H1 (cell line): ENCODE results near the gene PDE1A. TPM values are rescaled to one million over a fixed set of nuclear protein-coding genes. Genes with fewer than 3 reads are reported as not detected.

Experiments
- CTCF ChIA-PET: fragments of 300-600 bp; sonication (Branson Sonifier 250); formaldehyde crosslinking; loops from one replicate; lab custom pipeline; 2021; ENCODE audit not compliant: partially characterized antibody; lab: Charles Lee
- POLR2A ChIA-PET: fragments of 300-600 bp; sonication (Branson Sonifier 250); formaldehyde crosslinking; loops from one replicate; lab custom pipeline; 2021; ENCODE audit warnings: inconsistent platforms; ENCODE audit not compliant: partially characterized antibody; lab: Charles Lee
- DNase-seq, 2 experiments: peaks; one replicate each; pipeline versions ENCODE4 v3.0.0 to v3.0.0-alpha.2; 2010 to 2022; ENCODE audit warnings: low spot score in 2 of 2, low read depth in 1 of 2, mixed read lengths in 1 of 2
- FAIRE-seq: peaks from 2 replicates; lab custom pipeline; 2011; peaks lifted over from hg19 to GRCh38; lab: Jason Lieb, UNC
- H2AFZ ChIP-seq: 2 replicates; pipeline ENCODE4 v1.8.1; 2012; ENCODE audit warnings: low read length, inconsistent platforms
- H2AK5ac ChIP-seq: 2 replicates; pipeline ENCODE4 v1.6.1; 2013; ENCODE audit warnings: low read depth, low read length
- H2BK120ac ChIP-seq: replicated peaks from 2 replicates; pipeline ENCODE3; 2013; ENCODE audit warnings: low read depth, low read length, inconsistent platforms
- H2BK12ac ChIP-seq: 2 replicates; pipeline ENCODE4 v1.6.1; 2013; ENCODE audit warnings: low read depth, low read length
- H2BK15ac ChIP-seq: 2 replicates; pipeline ENCODE4 v1.6.1; 2013; ENCODE audit warnings: low read length
- H2BK20ac ChIP-seq: 2 replicates; pipeline ENCODE4 v1.6.1; 2013; ENCODE audit warnings: low read length
- H2BK5ac ChIP-seq: 2 replicates; pipeline ENCODE4 v1.6.1; 2013; ENCODE audit warnings: low read depth, low read length
- H3K14ac ChIP-seq: 2 replicates; pipeline ENCODE4 v1.6.1; 2013; ENCODE audit warnings: inconsistent platforms; ENCODE audit not compliant: insufficient read length
- H3K18ac ChIP-seq: 2 replicates; pipeline ENCODE4 v1.6.1; 2013; ENCODE audit warnings: low read length; ENCODE audit errors: extremely low read depth
- H3K23ac ChIP-seq: 2 replicates; pipeline ENCODE4 v1.6.1; 2013; ENCODE audit warnings: inconsistent platforms; ENCODE audit not compliant: insufficient read length
- H3K23me2 ChIP-seq: 2 replicates; pipeline ENCODE4 v1.6.1; 2013; ENCODE audit warnings: low read depth, low read length
- H3K27ac ChIP-seq: 2 replicates; pipeline ENCODE4 v1.6.1; 2011; ENCODE audit warnings: low read depth, low read length, inconsistent platforms
- H3K27me3 ChIP-seq, 4 experiments: replicated peaks in 1 of 4; 1 replicate in 1 of 4; 2 replicates in 3 of 4; pipeline versions ENCODE4 v1.6.1 to v1.8.1; 2011 to 2013; ENCODE audit warnings: low read length in 3 of 4, mild to moderate bottlenecking in 3 of 4, inconsistent platforms in 2 of 4, mixed read lengths in 2 of 4, moderate library complexity in 1 of 4; ENCODE audit not compliant: control insufficient read depth in 3 of 4, insufficient read depth in 3 of 4; ENCODE audit errors: extremely low read depth in 1 of 4
- H3K36me3 ChIP-seq, 4 experiments: 2 replicates each; pipeline versions ENCODE4 v1.6.1 to v1.8.1; 2011 to 2013; ENCODE audit warnings: mild to moderate bottlenecking in 4 of 4, low read length in 3 of 4, moderate library complexity in 2 of 4, control low read depth in 1 of 4, inconsistent platforms in 1 of 4; ENCODE audit not compliant: insufficient read depth in 4 of 4, control insufficient read depth in 2 of 4
- H3K4ac ChIP-seq: replicated peaks from 2 replicates; pipeline ENCODE3; 2013; ENCODE audit warnings: low read length, low read depth, mixed read lengths, inconsistent platforms; ENCODE audit not compliant: insufficient read length
- H3K4me1 ChIP-seq, 4 experiments: replicated peaks in 1 of 4; 1 replicate in 1 of 4; 2 replicates in 3 of 4; pipeline versions ENCODE4 v1.6.1 to v1.8.1; 2011 to 2013; ENCODE audit warnings: low read length in 3 of 4, inconsistent platforms in 2 of 4, mixed read lengths in 1 of 4; ENCODE audit not compliant: insufficient read depth in 4 of 4, control insufficient read depth in 3 of 4
- H3K4me2 ChIP-seq, 2 experiments: 2 replicates each; pipeline versions ENCODE4 v1.6.1 to v1.8.1; 2011 to 2013; ENCODE audit warnings: low read depth in 2 of 2, low read length in 2 of 2, control low read depth in 1 of 2, inconsistent platforms in 1 of 2, mild to moderate bottlenecking in 1 of 2; ENCODE audit not compliant: insufficient read depth in 1 of 2
- H3K4me3 ChIP-seq, 4 experiments: fragments of 200-600, 300-600 bp in 1 of 4; sonication (generic), shearing (Covaris generic), sonication (Bioruptor Twin) in 1 of 4; 2 replicates each; pipeline versions ENCODE4 v1.5.1 to v1.8.1; 2011 to 2016; ENCODE audit warnings: low read length in 4 of 4, low read depth in 3 of 4, control low read depth in 2 of 4, inconsistent platforms in 2 of 4, mild to moderate bottlenecking in 2 of 4, mixed read lengths in 1 of 4, moderate library complexity in 1 of 4; ENCODE audit not compliant: insufficient read depth in 2 of 4; ENCODE audit errors: extremely low read depth in 1 of 4
- H3K56ac ChIP-seq: replicated peaks from 2 replicates; pipeline ENCODE3; 2013; ENCODE audit warnings: low read depth, mild to moderate bottlenecking, mixed read lengths, low read length, inconsistent platforms; ENCODE audit not compliant: insufficient read length
- H3K79me1 ChIP-seq: 2 replicates; pipeline ENCODE4 v1.6.1; 2013; ENCODE audit warnings: low read depth, low read length, control low read depth
- H3K79me2 ChIP-seq, 2 experiments: 2 replicates each; pipeline versions ENCODE4 v1.6.1 to v1.8.1; 2012 to 2013; ENCODE audit warnings: low read length in 2 of 2, mild to moderate bottlenecking in 2 of 2, inconsistent platforms in 1 of 2; ENCODE audit not compliant: insufficient read depth in 2 of 2, control insufficient read depth in 1 of 2
- H3K9ac ChIP-seq, 4 experiments: replicated peaks in 1 of 4; 1 replicate in 1 of 4; 2 replicates in 3 of 4; pipeline versions ENCODE4 v1.6.1 to v1.8.1; 2011 to 2013; ENCODE audit warnings: low read depth in 3 of 4, low read length in 3 of 4, control low read depth in 2 of 4, mild to moderate bottlenecking in 2 of 4, moderate library complexity in 2 of 4, inconsistent platforms in 1 of 4; ENCODE audit errors: extremely low read depth in 1 of 4
- H3K9me3 ChIP-seq, 2 experiments: 2 replicates each; pipeline versions ENCODE4 v1.6.1 to v1.8.1; 2012 to 2013; ENCODE audit warnings: mild to moderate bottlenecking in 2 of 2, moderate library complexity in 2 of 2, control low read depth in 1 of 2, inconsistent platforms in 1 of 2, low read depth in 1 of 2, low read length in 1 of 2, mixed read lengths in 1 of 2; ENCODE audit not compliant: insufficient read depth in 2 of 2
- H4K20me1 ChIP-seq, 2 experiments: replicated peaks in 1 of 2; 2 replicates each; pipeline versions ENCODE3 to v1.8.1; 2011 to 2013; ENCODE audit warnings: inconsistent platforms in 2 of 2, low read length in 2 of 2, mild to moderate bottlenecking in 1 of 2; ENCODE audit not compliant: insufficient read depth in 2 of 2, control insufficient read depth in 1 of 2
- H4K5ac ChIP-seq: 2 replicates; pipeline ENCODE4 v1.6.1; 2013; ENCODE audit warnings: low read length, low read depth, mixed read lengths, inconsistent platforms; ENCODE audit not compliant: insufficient read length
- H4K8ac ChIP-seq: 2 replicates; pipeline ENCODE4 v1.8.0; 2013; ENCODE audit warnings: mild to moderate bottlenecking, moderate library complexity, low read length, inconsistent platforms; ENCODE audit not compliant: insufficient read depth; ENCODE audit errors: extremely low read depth
- H4K91ac ChIP-seq: replicated peaks from 2 replicates; pipeline ENCODE3; 2013; ENCODE audit warnings: low read length, mixed read lengths, inconsistent platforms; ENCODE audit not compliant: insufficient read length
- ATF3 ChIP-seq: IDR thresholded peaks from 2 replicates; pipeline ENCODE4 v1.6.1; 2011; ENCODE audit warnings: low read depth, mild to moderate bottlenecking, low read length; ENCODE audit not compliant: insufficient read depth
- BCL11A ChIP-seq, 2 experiments: IDR thresholded peaks; one replicate each; pipeline ENCODE4 v1.6.1; 2011; ENCODE audit warnings: low read depth in 2 of 2, low read length in 2 of 2, mild to moderate bottlenecking in 2 of 2
- EP300 ChIP-seq, 2 experiments: IDR thresholded peaks; 1 replicate in 1 of 2; 2 replicates in 1 of 2; pipeline ENCODE4 v1.6.1; 2011 to 2012; ENCODE audit warnings: low read depth in 2 of 2, low read length in 2 of 2, mild to moderate bottlenecking in 2 of 2, borderline replicate concordance in 1 of 2, inconsistent platforms in 1 of 2, moderate library complexity in 1 of 2
- GABPA ChIP-seq: IDR thresholded peaks from 2 replicates; pipeline ENCODE4 v1.6.1; 2011; ENCODE audit warnings: mild to moderate bottlenecking, low read length, moderate library complexity, borderline replicate concordance; ENCODE audit not compliant: insufficient read depth
- JUN ChIP-seq: IDR thresholded peaks from 2 replicates; pipeline ENCODE4 v1.6.1; 2011; ENCODE audit warnings: low read depth, mild to moderate bottlenecking, improper control_type of control experiment, low read length
- PHF8 ChIP-seq: fragments of 200-600 bp; sonication (generic); conservative IDR thresholded peaks from 2 replicates; pipeline ENCODE4 v1.7.1; 2012; ENCODE audit warnings: low read depth, mild to moderate bottlenecking, inconsistent platforms, low read length, moderate library complexity
- SAP30 ChIP-seq: fragments of 300-600 bp; sonication (generic); IDR thresholded peaks from 2 replicates; pipeline ENCODE4 v1.7.1; 2012; ENCODE audit warnings: low read length, moderate library complexity, mild to moderate bottlenecking, inconsistent platforms; ENCODE audit not compliant: insufficient read depth, insufficient replicate concordance
- SIRT6 ChIP-seq: IDR thresholded peaks from one replicate; pipeline ENCODE4 v1.7.1; 2012; ENCODE audit warnings: low read length, inconsistent platforms
- TAF7 ChIP-seq: optimal IDR thresholded peaks from 2 replicates; pipeline ENCODE3; 2011; ENCODE audit warnings: low read depth, mild to moderate bottlenecking, inconsistent platforms, low read length, moderate library complexity, borderline replicate concordance
- WGBS, 2 experiments: shearing (Covaris generic) in 1 of 2; methylation state at CpG; one replicate each; pipeline versions ENCODE4 v1.1.6 to v1.1.7; 2013 to 2015; ENCODE audit warnings: low lambda C conversion rate in 2 of 2, mixed read lengths in 2 of 2, inconsistent platforms in 1 of 2, low coverage in 1 of 2, missing lambda C conversion rate in 1 of 2; ENCODE audit not compliant: insufficient replicate concordance in 2 of 2, insufficient coverage in 1 of 2, insufficient read length in 1 of 2; ENCODE audit errors: extremely low coverage in 1 of 2, missing lambda C conversion rate in 1 of 2; 5-methylcytosine and 5-hydroxymethylcytosine counted together
- polyA plus RNA-seq, 7 experiments: library from polyadenylated mRNA; depleted of rRNA in 3 of 7; stranded (reverse) in 5 of 7; unstranded in 2 of 7; fragments of >200 nt in 5 of 7; fragments of 200-250 nt in 2 of 7; gene quantifications; 1 replicate in 5 of 7; 2 replicates in 1 of 7; 4 replicates in 1 of 7; pipeline versions ENCODE4 v1.2.1 to v1.2.3, GENCODE V29; 2011 to 2013; ENCODE audit warnings: missing spikeins in 2 of 7, mixed read lengths in 2 of 7
- total RNA-seq: library from RNA; stranded (reverse); fragmentation: NEBNext Ultra II Directional; extraction: Animal tissue kit (Norgen Biotek cat#: 25700); gene quantifications from 2 replicates; pipeline ENCODE4 v1.2.1, GENCODE V29; 2021

Gene PDE1A
- total and polyA plus RNA-seq, 2 of the 8 experiments (the other 6 are each of a cell fraction or from before 2014, with no cell fraction given), result 0.34 TPM; not detected in 1

- Histone ChIP-seq H2BK12ac (no peak overlapping the region), H2BK15ac (no peak overlapping the region), H3K4me1 (no peaks in the 10 kb centered on the region), H3K27ac (no peak overlapping the region), H3K4ac (no peak overlapping the region), H2BK20ac (no peak overlapping the region), H3K79me1 (no peaks in the 10 kb centered on the region), H3K14ac (no peak overlapping the region), H3K9ac (no peak overlapping the region), H2BK120ac (no peak overlapping the region), H4K91ac (no peak overlapping the region), H2AFZ (no peak overlapping the region), H4K5ac (no peak overlapping the region), H3K9me3 (peaks cover 5 to 9% of the 10 kb centered on the region in 2 experiments; a peak in 3 of 4 replicates), H3K18ac (no peak overlapping the region), H2BK5ac (no peak overlapping the region), H4K20me1 (no peaks in the 10 kb centered on the region), H3K23me2 (no peaks in the 10 kb centered on the region), H3K4me2 (no peak overlapping the region), H3K23ac (no peak overlapping the region), H3K56ac (no peak overlapping the region), H2AK5ac (no peak overlapping the region), H3K36me3 (no peaks in the 10 kb centered on the region), H4K8ac (no peak overlapping the region), H3K27me3 (no peaks in the 10 kb centered on the region), H3K4me3 (no peak overlapping the region), H3K79me2 (no peaks in the 10 kb centered on the region)
- POLR2A ChIA-PET, result no interaction called here
- TF ChIP-seq JUN (no peak), BCL11A (IDR thresholded peaks at IDR 0.05; ENCODE audit: low read depth in 2 of 2, low read length in 2 of 2) (no peak), SIRT6 (no peak), TAF7 (no peak), SAP30 (no peak), EP300 (IDR thresholded peaks at IDR 0.05; ENCODE audit: borderline replicate concordance in 1 of 2, low read depth in 2 of 2, low read length in 2 of 2) (no peak), PHF8 (no peak), GABPA (no peak), ATF3 (no peak)
- CTCF ChIA-PET, result no interaction called here
- FAIRE-seq, result no peak
- DNase-seq, result no peak
- 78 to 100% methylated on average over 1 to 2 of the region's 2 CpGs for WGBS, 2 experiments
Observed at GRCh38 chr2:182378759-182379158, 48.1 kb downstream of the PDE1A start.
